Keratinocyte (primary cell): ENCODE results near the gene LTB4R. TPM values are rescaled to one million over a fixed set of nuclear protein-coding genes. Genes with fewer than 3 reads are reported as not detected.

Experiments used
- DNase-seq: peaks from one replicate; pipeline ENCODE4 v3.0.0-alpha.2; 2011; ENCODE audit warnings: low read depth, missing footprints, low spot score
- FAIRE-seq: peaks from 2 replicates; lab custom pipeline; 2011; peaks lifted over from hg19 to GRCh38; lab: Jason Lieb, UNC
- H2AFZ ChIP-seq: 2 replicates; pipeline ENCODE4 v1.6.0; 2012; ENCODE audit warnings: low read length, control low read depth, inconsistent platforms; ENCODE audit not compliant: control insufficient read depth
- H3K27ac ChIP-seq: 2 replicates; pipeline ENCODE4 v1.5.1; 2011; ENCODE audit warnings: low read length; ENCODE audit not compliant: control insufficient read depth, insufficient read depth
- H3K27me3 ChIP-seq: 3 replicates; pipeline ENCODE4 v1.6.0; 2011; ENCODE audit warnings: low read length; ENCODE audit not compliant: control insufficient read depth, insufficient read depth; ENCODE audit errors: extremely low read depth
- H3K36me3 ChIP-seq, 2 experiments: 2 replicates in 1 of 2; 3 replicates in 1 of 2; pipeline ENCODE4 v1.5.1; 2011; ENCODE audit warnings: low read length in 2 of 2, mild to moderate bottlenecking in 1 of 2; ENCODE audit not compliant: control insufficient read depth in 2 of 2, insufficient read depth in 2 of 2; ENCODE audit errors: extremely low read depth in 1 of 2
- H3K4me1 ChIP-seq: 3 replicates; pipeline ENCODE4 v1.5.1; 2011; ENCODE audit warnings: low read length; ENCODE audit not compliant: control insufficient read depth, insufficient read depth; ENCODE audit errors: extremely low read depth
- H3K4me2 ChIP-seq: 3 replicates; pipeline ENCODE4 v1.6.0; 2011; ENCODE audit warnings: low read depth, low read length; ENCODE audit not compliant: control insufficient read depth, insufficient read depth; ENCODE audit errors: extremely low read depth
- H3K4me3 ChIP-seq, 3 experiments: fragments of 200-600 bp in 1 of 3; sonication (generic) in 1 of 3; 2 replicates in 2 of 3; 3 replicates in 1 of 3; pipeline ENCODE4 v1.5.1; 2011 to 2016; ENCODE audit warnings: low read length in 3 of 3, mild to moderate bottlenecking in 3 of 3, control low read depth in 2 of 3, inconsistent platforms in 1 of 3, low read depth in 1 of 3, mixed read lengths in 1 of 3, mixed run types in 1 of 3, moderate library complexity in 1 of 3; ENCODE audit not compliant: control insufficient read depth in 2 of 3, insufficient read depth in 2 of 3; ENCODE audit errors: extremely low read depth in 1 of 3
- H3K79me2 ChIP-seq: 2 replicates; pipeline ENCODE4 v1.6.0; 2012; ENCODE audit warnings: low read length; ENCODE audit not compliant: control insufficient read depth, insufficient read depth
- H3K9ac ChIP-seq: 3 replicates; pipeline ENCODE4 v1.6.0; 2011; ENCODE audit warnings: low read length; ENCODE audit not compliant: control insufficient read depth, insufficient read depth; ENCODE audit errors: extremely low read depth
- H3K9me1 ChIP-seq: 3 replicates; pipeline ENCODE4 v1.6.0; 2011; ENCODE audit warnings: low read length; ENCODE audit not compliant: control insufficient read depth, insufficient read depth; ENCODE audit errors: extremely low read depth
- H3K9me3 ChIP-seq: 2 replicates; pipeline ENCODE4 v1.5.1; 2012; ENCODE audit warnings: low read depth, low read length; ENCODE audit not compliant: control insufficient read depth
- H4K20me1 ChIP-seq: 3 replicates; pipeline ENCODE4 v1.6.0; 2011; ENCODE audit warnings: low read length; ENCODE audit not compliant: control insufficient read depth, insufficient read depth; ENCODE audit errors: extremely low read depth
- EZH2 ChIP-seq: IDR thresholded peaks from one replicate; pipeline ENCODE4 v1.6.1; 2012; ENCODE audit warnings: inconsistent platforms, mild to moderate bottlenecking, low read length, moderate library complexity
- dilution Hi-C: fragments of 300-500 bp; cut with MboI; formaldehyde crosslinking; loops from one replicate; pipeline ENCODE4 v1.7.0; 2020; ENCODE audit warnings: low sequenced_read_pairs; ENCODE audit not compliant: extremely low pct_ligation_motif_present
- polyA plus RNA-seq, 5 experiments: library from polyadenylated mRNA; depleted of rRNA in 3 of 5; stranded (reverse) in 3 of 5; stranded (forward) in 1 of 5; unstranded in 1 of 5; fragments of >200 nt; gene quantifications; 1 replicate in 1 of 5; 2 replicates in 3 of 5; 3 replicates in 1 of 5; pipeline versions ENCODE4 v1.2.1 to v1.2.3, GENCODE V29; 2011 to 2012; ENCODE audit warnings: missing spikeins in 2 of 5, low read depth in 1 of 5, low replicate concordance in 1 of 5
- TF ChIP-seq, protein P1 (sequence below), 3 experiments: IDR thresholded peaks in 1 of 3; conservative IDR thresholded peaks in 1 of 3; optimal IDR thresholded peaks in 1 of 3; 2 replicates in 2 of 3; 3 replicates in 1 of 3; pipeline versions ENCODE3 to v1.5.1; 2011; ENCODE audit warnings: low read length in 3 of 3, mild to moderate bottlenecking in 3 of 3, moderate library complexity in 2 of 3, control low read depth in 1 of 3, inconsistent platforms in 1 of 3; ENCODE audit not compliant: insufficient read depth in 2 of 3; ENCODE audit errors: extremely low read depth in 1 of 3

LTB4R gene
- polyA plus RNA-seq, 1 donor (not counting 4 experiments of a cell fraction or from before 2014, with no cell fraction given) = 14.6 TPM

DNA sequence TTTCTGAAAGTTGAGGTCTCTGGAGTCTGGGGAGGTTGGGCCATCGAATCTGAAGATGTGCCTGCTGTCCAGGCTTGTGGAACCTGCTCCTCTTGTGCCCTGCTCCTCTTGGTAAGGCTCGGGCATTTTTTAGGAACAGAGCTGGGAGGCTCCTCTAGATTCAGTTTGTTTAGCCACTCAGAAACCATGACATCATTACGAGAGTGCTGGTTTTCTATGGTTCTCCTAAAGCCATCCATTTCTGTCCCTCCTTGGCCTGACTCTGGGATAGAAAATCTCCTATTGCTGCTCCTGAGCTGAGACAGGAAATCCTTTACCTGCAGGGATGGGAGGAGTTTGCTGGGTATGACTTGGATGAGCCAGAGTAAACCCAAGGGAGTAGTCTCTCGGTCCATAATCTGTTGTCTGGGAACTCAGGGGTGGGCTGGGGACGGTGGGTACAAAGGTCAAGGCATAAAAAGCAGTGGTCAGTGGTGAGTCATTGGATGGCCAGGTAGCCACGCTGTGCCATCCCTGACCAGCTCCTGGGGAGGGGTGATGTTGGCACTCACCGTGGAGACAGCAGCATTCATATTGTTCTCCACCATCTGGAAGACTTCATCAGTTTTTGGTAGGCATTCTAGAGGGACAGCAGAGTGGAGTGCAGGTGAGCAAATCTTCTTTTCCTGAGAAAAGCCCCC lies 26.0 kb downstream of the LTB4R start:
- peaks cover 16% of the 10 kb centered on the region for H3K27me3 ChIP-seq
- no peak for FAIRE-seq
- H3K4me1 ChIP-seq = peaks cover 24% of the 10 kb centered on the region
- dilution Hi-C loops = no loop called here
- H3K27ac ChIP-seq = no peak overlapping the region
- H3K36me3 ChIP-seq = peaks cover 0 to 2% of the 10 kb centered on the region in 2 experiments
- TF ChIP-seq EZH2 = no peak
- TF ChIP-seq, protein P1, sequence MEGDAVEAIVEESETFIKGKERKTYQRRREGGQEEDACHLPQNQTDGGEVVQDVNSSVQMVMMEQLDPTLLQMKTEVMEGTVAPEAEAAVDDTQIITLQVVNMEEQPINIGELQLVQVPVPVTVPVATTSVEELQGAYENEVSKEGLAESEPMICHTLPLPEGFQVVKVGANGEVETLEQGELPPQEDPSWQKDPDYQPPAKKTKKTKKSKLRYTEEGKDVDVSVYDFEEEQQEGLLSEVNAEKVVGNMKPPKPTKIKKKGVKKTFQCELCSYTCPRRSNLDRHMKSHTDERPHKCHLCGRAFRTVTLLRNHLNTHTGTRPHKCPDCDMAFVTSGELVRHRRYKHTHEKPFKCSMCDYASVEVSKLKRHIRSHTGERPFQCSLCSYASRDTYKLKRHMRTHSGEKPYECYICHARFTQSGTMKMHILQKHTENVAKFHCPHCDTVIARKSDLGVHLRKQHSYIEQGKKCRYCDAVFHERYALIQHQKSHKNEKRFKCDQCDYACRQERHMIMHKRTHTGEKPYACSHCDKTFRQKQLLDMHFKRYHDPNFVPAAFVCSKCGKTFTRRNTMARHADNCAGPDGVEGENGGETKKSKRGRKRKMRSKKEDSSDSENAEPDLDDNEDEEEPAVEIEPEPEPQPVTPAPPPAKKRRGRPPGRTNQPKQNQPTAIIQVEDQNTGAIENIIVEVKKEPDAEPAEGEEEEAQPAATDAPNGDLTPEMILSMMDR (optimal IDR thresholded peaks at IDR 0.05 in 1 of 3, IDR thresholded peaks at IDR 0.05 in 1 of 3, conservative IDR thresholded peaks at IDR 0.05 in 1 of 3; ENCODE audit: extremely low read depth in 1 of 3, insufficient read depth in 2 of 3, low read length in 3 of 3) = no peak
- H2AFZ ChIP-seq = no peak overlapping the region
- no peak overlapping the region for H3K4me3 ChIP-seq
- DNase-seq = no peak
- H3K9me1 ChIP-seq = no peaks in the 10 kb centered on the region
- H3K4me2 ChIP-seq = no peak overlapping the region
- no peaks in the 10 kb centered on the region for H3K9me3 ChIP-seq
- no peaks in the 10 kb centered on the region for H3K79me2 ChIP-seq
- H4K20me1 ChIP-seq = no peaks in the 10 kb centered on the region
- no peak overlapping the region for H3K9ac ChIP-seq

DNA sequence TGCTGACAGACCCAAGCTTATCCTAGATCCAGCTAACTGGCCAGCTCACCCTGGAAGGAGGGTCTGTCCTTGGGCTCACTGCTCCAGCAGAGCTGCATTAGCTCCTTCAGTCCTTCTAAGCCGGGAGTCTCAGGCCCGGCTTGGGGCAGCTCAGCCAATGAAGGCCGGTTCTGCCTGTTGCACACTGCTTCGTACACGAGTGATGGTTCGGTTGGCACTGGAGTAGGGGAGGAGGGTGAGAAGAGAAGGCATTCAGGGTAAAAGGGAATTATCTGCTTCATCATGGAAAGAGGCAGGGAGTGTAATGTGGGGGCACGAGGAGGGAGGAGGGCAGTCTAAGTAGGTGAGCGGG lies 26.5 kb downstream of the LTB4R start:
- H3K4me1 ChIP-seq = peaks cover 19% of the 10 kb centered on the region
- H4K20me1 ChIP-seq = no peaks in the 10 kb centered on the region

More for the DNA sequence above, 26.5 kb downstream of the LTB4R start:
- Histone ChIP-seq H2AFZ (no peak overlapping the region), H3K9me3 (no peaks in the 10 kb centered on the region), H3K27me3 (peaks cover 16% of the 10 kb centered on the region), H3K36me3 (peaks cover 0 to 2% of the 10 kb centered on the region in 2 experiments), H3K79me2 (no peaks in the 10 kb centered on the region), H3K27ac (no peak overlapping the region), H3K4me2 (no peak overlapping the region), H3K4me3 (no peak overlapping the region), H3K9me1 (no peaks in the 10 kb centered on the region), H3K9ac (no peak overlapping the region)
- no peak for FAIRE-seq
- TF ChIP-seq, protein P1 (optimal IDR thresholded peaks at IDR 0.05 in 1 of 3, IDR thresholded peaks at IDR 0.05 in 1 of 3, conservative IDR thresholded peaks at IDR 0.05 in 1 of 3; ENCODE audit: extremely low read depth in 1 of 3, insufficient read depth in 2 of 3, low read length in 3 of 3) = no peak
- TF ChIP-seq EZH2 = no peak
- dilution Hi-C loops = no loop called here
- DNase-seq = no peak
